Thoracic aorta (tissue), 2 donors: Measurements from ENCODE around the gene FBXL12. TPM values are rescaled to one million over a fixed set of nuclear protein-coding genes. Genes with fewer than 3 reads are reported as not detected.
"Not testable (repeated sequence)": the region's sequence is repeated elsewhere in the genome, so short reads cannot be mapped to it uniquely, and the experiment has no call there.

Experiments used
- ATAC-seq: fragments of 150-250 bp; one replicate; pipeline ENCODE4 v1.8.0; 2017; ENCODE audit warnings: low read depth; ENCODE audit not compliant: insufficient number of reproducible peaks, low FRiP score
- DNase-seq: peaks from one replicate; pipeline ENCODE4 v3.0.0-alpha.2; 2020; ENCODE audit warnings: low spot score
- H3K27ac ChIP-seq, 2 donors: fragments of 200-600 bp; sonication (generic); 1 replicate in 1 of 2; 2 replicates in 1 of 2; pipeline ENCODE4 v1.5.1; 2016; ENCODE audit warnings: mild to moderate bottlenecking in 2 of 2, moderate library complexity in 2 of 2
- H3K27me3 ChIP-seq: fragments of 200-600 bp; sonication (generic); replicated peaks from 2 replicates; pipeline ENCODE4 v1.6.0; 2016; ENCODE audit warnings: mild to moderate bottlenecking; ENCODE audit not compliant: insufficient read depth
- H3K36me3 ChIP-seq: fragments of 200-600 bp; sonication (generic); one replicate; pipeline ENCODE4 v1.5.1; 2016
- H3K4me1 ChIP-seq, 2 donors: fragments of 200-600 bp; sonication (generic); 1 replicate in 1 of 2; 2 replicates in 1 of 2; pipeline versions ENCODE4 v1.5.1 to v1.6.0; 2016; ENCODE audit warnings: low read depth in 2 of 2, mild to moderate bottlenecking in 1 of 2; ENCODE audit not compliant: control insufficient read depth in 1 of 2
- H3K4me3 ChIP-seq: fragments of 200-600 bp; sonication (generic); 2 replicates; pipeline ENCODE4 v1.5.1; 2016; ENCODE audit warnings: mild to moderate bottlenecking
- H3K9me3 ChIP-seq: fragments of 200-600 bp; sonication (generic); 2 replicates; pipeline ENCODE4 v1.5.1; 2016
- CTCF ChIP-seq: fragments of 200-600 bp; sonication (generic); IDR thresholded peaks from one replicate; pipeline ENCODE4 v1.5.1; 2019; ENCODE audit warnings: antibody characterized with exemption
- total RNA-seq, 2 donors: library from RNA; depleted of rRNA; stranded (reverse); fragments of >200 nt; gene quantifications; one replicate each; pipeline versions ENCODE4 v1.1.0 to v1.2.3, GENCODE V29; 2016

The FBXL12 gene
- total RNA-seq, 2 donors from 2014 or later: 28.9 to 64.8 TPM

- no peaks in the 10 kb centered on the region for H3K9me3 ChIP-seq
- no peaks in the 10 kb centered on the region for H3K27me3 ChIP-seq
- H3K4me3 ChIP-seq: peak overlapping the region; percentile 85
- peak; percentile 99 for DNase-seq
- peaks cover 0 to 13% of the 10 kb centered on the region in 2 donors for H3K4me1 ChIP-seq
- ATAC-seq: peak; percentile 67
- TF ChIP-seq CTCF: no peak
- peak overlapping the region; percentile 94 to 95 for H3K27ac ChIP-seq
- H3K36me3 ChIP-seq: no peaks in the 10 kb centered on the region
Observed at GRCh38 chr19:9791552-9792205, 27.2 kb downstream of the FBXL12 start.

- not testable (repeated sequence) for ATAC-seq, H3K9me3 ChIP-seq, H3K36me3 ChIP-seq, H3K27me3 ChIP-seq, DNase-seq
- H3K27ac ChIP-seq: peak overlapping the region; percentile 63 to 78
- H3K4me1 ChIP-seq: peaks cover 3 to 13% of the 10 kb centered on the region in 2 donors
- peak overlapping the region; percentile 70 for H3K4me3 ChIP-seq
Observed at GRCh38 chr19:9791073-9791367, 27.9 kb downstream of the FBXL12 start.

- H3K27me3 ChIP-seq, H3K4me3 ChIP-seq, H3K9me3 ChIP-seq, H3K36me3 ChIP-seq, ATAC-seq, DNase-seq: not testable (repeated sequence)
- Histone ChIP-seq H3K27ac (peak overlapping the region in 1 of 2 donors; percentile 14), H3K4me1 (peaks cover 5 to 18% of the 10 kb centered on the region in 2 donors)
Observed at GRCh38 chr19:9789579-9789978, 29.3 kb downstream of the FBXL12 start.

GRCh38 chr19:9789066-9789465 lies 29.8 kb downstream of the FBXL12 start:
- ATAC-seq (no peak), DNase-seq (no peak)
- no peak overlapping the region for H3K27ac ChIP-seq
- no peaks in the 10 kb centered on the region for H3K9me3 ChIP-seq
- no peaks in the 10 kb centered on the region for H3K36me3 ChIP-seq
- no peak for TF ChIP-seq CTCF
- no peaks in the 10 kb centered on the region for H3K27me3 ChIP-seq
- H3K4me3 ChIP-seq: no peak overlapping the region
- H3K4me1 ChIP-seq: peaks cover 10 to 21% of the 10 kb centered on the region in 2 donors

GRCh38 chr19:9788604-9789003 lies 30.3 kb downstream of the FBXL12 start:
- not testable (repeated sequence) for H3K27ac ChIP-seq, ATAC-seq, H3K4me3 ChIP-seq

GRCh38 chr19:9786819-9787218 lies 32.1 kb downstream of the FBXL12 start:
- no peaks in the 10 kb centered on the region for H3K27me3 ChIP-seq
- DNase-seq (no peak), ATAC-seq (no peak)
- no peaks in the 10 kb centered on the region for H3K9me3 ChIP-seq
- peaks cover 13 to 15% of the 10 kb centered on the region in 2 donors for H3K4me1 ChIP-seq
- TF ChIP-seq CTCF: no peak
- no peaks in the 10 kb centered on the region for H3K36me3 ChIP-seq
- H3K4me3 ChIP-seq: no peak overlapping the region
- H3K27ac ChIP-seq: peak overlapping the region; percentile 99 to 100

More at GRCh38 chr19:9788604-9789003, 30.3 kb downstream of the FBXL12 start:
- not testable (repeated sequence) for H3K27me3 ChIP-seq, DNase-seq, H3K9me3 ChIP-seq, H3K36me3 ChIP-seq
- peaks cover 13 to 21% of the 10 kb centered on the region in 2 donors for H3K4me1 ChIP-seq

GRCh38 chr19:9786342-9786741 lies 32.5 kb downstream of the FBXL12 start:
- H3K27ac ChIP-seq: peak overlapping the region; percentile 99 to 100
- TF ChIP-seq CTCF: no peak
- no peaks in the 10 kb centered on the region for H3K27me3 ChIP-seq
- H3K9me3 ChIP-seq: no peaks in the 10 kb centered on the region
- ATAC-seq (no peak), DNase-seq (no peak)
- peaks cover 13 to 15% of the 10 kb centered on the region in 2 donors for H3K4me1 ChIP-seq
- H3K36me3 ChIP-seq: no peaks in the 10 kb centered on the region
- H3K4me3 ChIP-seq: peak overlapping the region; percentile 100
